ENCODE results near the gene ICOSLG. TPM values are rescaled to one million over a fixed set of nuclear protein-coding genes. Genes with fewer than 3 reads are reported as not detected.

ICOSLG gene
- total and polyA plus RNA-seq, 2 of the 4 experiments (the other 2 are of a cell fraction) = under 0.01 to 0.09 TPM

GRCh38 chr21:44279354-44280260, 38.9 kb upstream of the ICOSLG start:
- Histone ChIP-seq H3K14ac (replicated peaks; ENCODE audit: low read depth, low read length) (no peak overlapping the region), H3K56ac (ENCODE audit: extremely low read depth, insufficient read depth, low read length) (no peak overlapping the region), H3K9me1 (ENCODE audit: insufficient read depth, low read length) (no peaks in the 10 kb centered on the region), H3K4me1 (ENCODE audit: control insufficient read depth, insufficient read depth, low read length) (no peaks in the 10 kb centered on the region), H2AK5ac (ENCODE audit: low read depth, low read length) (no peak overlapping the region), H3K4me2 (ENCODE audit: low read depth, low read length) (no peak overlapping the region), H3K4me3 (ENCODE audit: insufficient read depth, low read depth, low read length) (no peak overlapping the region), H3K9me3 (ENCODE audit: control insufficient read depth, insufficient read depth, low read length) (no peaks in the 10 kb centered on the region), H3K18ac (ENCODE audit: low read depth, low read length) (no peak overlapping the region), H4K91ac (ENCODE audit: insufficient read depth, low read depth, low read length) (no peak overlapping the region), H2BK15ac (ENCODE audit: low read depth, low read length) (no peak overlapping the region), H3K79me1 (ENCODE audit: low read depth in 1 of 2, low read length in 2 of 2) (no peaks in the 10 kb centered on the region), H4K20me1 (ENCODE audit: insufficient read depth, low read length) (no peaks in the 10 kb centered on the region), H2BK5ac (ENCODE audit: low read depth, low read length, poor library complexity, severe bottlenecking) (no peak overlapping the region), H2AK9ac (replicated peaks; ENCODE audit: low read depth, low read length, poor library complexity) (no peak overlapping the region), H3K27ac (ENCODE audit: insufficient read depth, low read length) (no peak overlapping the region), H3K9ac (ENCODE audit: low read depth, low read length) (no peak overlapping the region), H2BK20ac (ENCODE audit: low read depth, low read length) (no peak overlapping the region), H3K27me3 (ENCODE audit: control insufficient read depth, insufficient read depth, low read length) (peaks cover 21% of the 10 kb centered on the region), H2BK120ac (ENCODE audit: low read depth, low read length) (no peak overlapping the region), H3K23ac (ENCODE audit: low read depth, low read length) (no peak overlapping the region), H4K8ac (ENCODE audit: low read depth in 2 of 2, low read length in 2 of 2) (no peak overlapping the region), H3K36me3 (ENCODE audit: control insufficient read depth, insufficient read depth, low read length) (no peaks in the 10 kb centered on the region), H2AFZ (replicated peaks; ENCODE audit: low read length, poor library complexity) (no peak overlapping the region), H4K5ac (ENCODE audit: low read depth, low read length) (no peak overlapping the region), H3K4ac (ENCODE audit: low read depth, low read length) (no peak overlapping the region)
- TF ChIP-seq RCOR1 (IDR thresholded peaks at IDR 0.05; ENCODE audit: insufficient replicate concordance, low read length) = no peak
- TF ChIP-seq RAD21 (IDR thresholded peaks at IDR 0.05; ENCODE audit: low read length) = no peak
- no peak for TF ChIP-seq RFX5 (IDR thresholded peaks at IDR 0.05; ENCODE audit: low read depth, low read length)
- TF ChIP-seq MAFK (IDR thresholded peaks at IDR 0.05; ENCODE audit: low read depth, low read length) = no peak
- no peak for TF ChIP-seq SMC3 (IDR thresholded peaks at IDR 0.05; ENCODE audit: low read depth, low read length)
- no peak for TF ChIP-seq CEBPB (IDR thresholded peaks at IDR 0.05; ENCODE audit: low read depth, low read length)
- no peak for TF ChIP-seq CTCF (conservative IDR thresholded peaks at IDR 0.05; ENCODE audit: low read depth, low read length)
- no peak for TF ChIP-seq ELK1 (IDR thresholded peaks at IDR 0.05; ENCODE audit: borderline replicate concordance, low read depth, low read length)
- TF ChIP-seq USF2 (IDR thresholded peaks at IDR 0.05; ENCODE audit: low read depth, low read length) = no peak
- TF ChIP-seq FOS (IDR thresholded peaks at IDR 0.05; ENCODE audit: low read depth, low read length) = no peak
- in situ Hi-C loops (cut with MboI; ENCODE audit: low sequenced_read_pairs) = no loop called here
- intact Hi-C loops (cut with micrococcal nuclease) = no loop called here
- POLR2A ChIA-PET (ENCODE audit: unreplicated experiment) = no interaction called here
- ATAC-seq (ENCODE audit: low read depth) (no peak), DNase-seq (no peak)
- whole genome bisulfite sequencing, 2 experiments (ENCODE audit: extremely low coverage in 2 of 2, insufficient read length in 1 of 2) = 85% methylated on average over 4 of the region's 19 CpGs; no CpG with 5 or more reads in 1 of the 2 experiments
- dilution Hi-C loops (cut with HindIII; ENCODE audit: low sequenced_read_pairs, unreplicated experiment) = no loop called here
- CTCF ChIA-PET = no interaction called here
- no TSS peak for BruUV-seq (replicated peaks)

Data from IMR-90 (cell line).